ENCODE data around the gene RBM5.

DNA sequence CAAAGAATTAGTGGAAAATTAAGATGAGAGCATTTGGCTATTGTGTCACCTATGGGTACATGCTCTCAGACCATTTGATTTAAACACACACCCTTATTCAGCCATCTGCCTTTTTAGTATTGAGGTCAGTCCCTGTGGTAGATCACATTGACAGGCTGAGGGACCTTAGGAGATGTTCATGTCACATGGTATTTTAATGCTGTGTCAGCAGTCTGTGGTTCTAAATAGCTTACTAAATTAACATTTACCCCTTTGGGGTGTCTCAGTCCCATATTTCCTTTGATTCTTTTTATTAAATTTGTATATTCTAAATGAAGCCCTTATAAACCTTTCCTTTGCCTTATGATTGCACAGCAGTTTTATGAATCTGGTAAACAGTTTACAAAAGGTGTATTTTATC, 2.3 kb downstream of the RBM5 start:
- TF ChIP-seq, protein P1, sequence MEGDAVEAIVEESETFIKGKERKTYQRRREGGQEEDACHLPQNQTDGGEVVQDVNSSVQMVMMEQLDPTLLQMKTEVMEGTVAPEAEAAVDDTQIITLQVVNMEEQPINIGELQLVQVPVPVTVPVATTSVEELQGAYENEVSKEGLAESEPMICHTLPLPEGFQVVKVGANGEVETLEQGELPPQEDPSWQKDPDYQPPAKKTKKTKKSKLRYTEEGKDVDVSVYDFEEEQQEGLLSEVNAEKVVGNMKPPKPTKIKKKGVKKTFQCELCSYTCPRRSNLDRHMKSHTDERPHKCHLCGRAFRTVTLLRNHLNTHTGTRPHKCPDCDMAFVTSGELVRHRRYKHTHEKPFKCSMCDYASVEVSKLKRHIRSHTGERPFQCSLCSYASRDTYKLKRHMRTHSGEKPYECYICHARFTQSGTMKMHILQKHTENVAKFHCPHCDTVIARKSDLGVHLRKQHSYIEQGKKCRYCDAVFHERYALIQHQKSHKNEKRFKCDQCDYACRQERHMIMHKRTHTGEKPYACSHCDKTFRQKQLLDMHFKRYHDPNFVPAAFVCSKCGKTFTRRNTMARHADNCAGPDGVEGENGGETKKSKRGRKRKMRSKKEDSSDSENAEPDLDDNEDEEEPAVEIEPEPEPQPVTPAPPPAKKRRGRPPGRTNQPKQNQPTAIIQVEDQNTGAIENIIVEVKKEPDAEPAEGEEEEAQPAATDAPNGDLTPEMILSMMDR (conservative IDR thresholded peaks at IDR 0.05; ENCODE audit: low read length), result no peak
- no peak for TF ChIP-seq EZH2phosphoT487 (IDR thresholded peaks at IDR 0.05; ENCODE audit: borderline replicate concordance)

Data from Loucy (cell line).